Measurements from ENCODE around the gene TPCN2.
A peak's percentile ranks its signal among the peaks of the same experiment; 100 is the strongest.

Gene TPCN2

GRCh38 chr11:69162505-69162904, 113.8 kb downstream of the TPCN2 start:
- no peak for DNase-seq (ENCODE audit: low read depth in 3 of 3, low spot score in 1 of 3)

GRCh38 chr11:69163842-69164241, 115.1 kb downstream of the TPCN2 start:
- no peak for DNase-seq (ENCODE audit: low read depth in 3 of 3, low spot score in 1 of 3)

- DNase-seq (ENCODE audit: low read depth in 3 of 3, low spot score in 1 of 3): no peak
Observed at GRCh38 chr11:69164824-69165223, 116.1 kb downstream of the TPCN2 start.

GRCh38 chr11:69165775-69166174, 117.0 kb downstream of the TPCN2 start:
- no peak for DNase-seq (ENCODE audit: low read depth in 3 of 3, low spot score in 1 of 3)

- DNase-seq (ENCODE audit: low read depth in 3 of 3, low spot score in 1 of 3): peak in 1 of 3 donors; percentile 36
Observed at GRCh38 chr11:69166218-69167115, 117.7 kb downstream of the TPCN2 start.

- DNase-seq (ENCODE audit: low read depth in 3 of 3, low spot score in 1 of 3): no peak
Observed at GRCh38 chr11:69167130-69167915, 118.6 kb downstream of the TPCN2 start.

- no peak for DNase-seq (ENCODE audit: low read depth in 3 of 3, low spot score in 1 of 3)
Observed at GRCh38 chr11:69167916-69168691, 119.4 kb downstream of the TPCN2 start.

GRCh38 chr11:69169479-69169878, 120.7 kb downstream of the TPCN2 start:
- no peak for DNase-seq (ENCODE audit: low read depth in 3 of 3, low spot score in 1 of 3)

GRCh38 chr11:69170704-69171103, 122.0 kb downstream of the TPCN2 start:
- no peak for DNase-seq (ENCODE audit: low read depth in 3 of 3, low spot score in 1 of 3)

- DNase-seq (ENCODE audit: low read depth in 3 of 3, low spot score in 1 of 3): no peak
Observed at GRCh38 chr11:69171476-69172240, 122.9 kb downstream of the TPCN2 start.

- no peak for DNase-seq (ENCODE audit: low read depth in 3 of 3, low spot score in 1 of 3)
Observed at GRCh38 chr11:69172674-69173073, 123.9 kb downstream of the TPCN2 start.

GRCh38 chr11:69173331-69173730, 124.6 kb downstream of the TPCN2 start:
- DNase-seq (ENCODE audit: low read depth in 3 of 3, low spot score in 1 of 3): no peak

- no peak for DNase-seq (ENCODE audit: low read depth in 3 of 3, low spot score in 1 of 3)
Observed at GRCh38 chr11:69173925-69174581, 125.3 kb downstream of the TPCN2 start.

GRCh38 chr11:69174841-69175240, 126.1 kb downstream of the TPCN2 start:
- no peak for DNase-seq (ENCODE audit: low read depth in 3 of 3, low spot score in 1 of 3)

- no peak for DNase-seq (ENCODE audit: low read depth in 3 of 3, low spot score in 1 of 3)
Observed at GRCh38 chr11:69178819-69179482, 130.2 kb downstream of the TPCN2 start.

- no peak for DNase-seq (ENCODE audit: low read depth in 3 of 3, low spot score in 1 of 3)
Observed at GRCh38 chr11:69180226-69180625, 131.5 kb downstream of the TPCN2 start.

- no peak for DNase-seq (ENCODE audit: low read depth in 3 of 3, low spot score in 1 of 3)
Observed at GRCh38 chr11:69180726-69181125, 132.0 kb downstream of the TPCN2 start.

GRCh38 chr11:69183613-69184012, 134.9 kb downstream of the TPCN2 start:
- DNase-seq (ENCODE audit: low read depth in 3 of 3, low spot score in 1 of 3): no peak

Data from stimulated activated CD4-positive, alpha-beta T cell treated with anti-CD3 and anti-CD28 coated beads, TNF-alpha, amount 100 ng/mL, for 1 hour (primary cell).